Neuronal stem cell (in vitro differentiated cells): ENCODE measurements around the gene CNTNAP1. TPM values are rescaled to one million over a fixed set of nuclear protein-coding genes. Genes with fewer than 3 reads are reported as not detected.

Source experiments
- DNase-seq: peaks from one replicate; pipeline ENCODE4 v3.0.0-alpha.2; 2013; ENCODE audit warnings: low spot score
- H2AFZ ChIP-seq: one replicate; pipeline ENCODE4 v1.6.1; 2013; ENCODE audit warnings: mild to moderate bottlenecking, low read length, inconsistent platforms
- H2AK5ac ChIP-seq: 2 replicates; pipeline ENCODE4 v1.6.1; 2013; ENCODE audit warnings: low read depth, mild to moderate bottlenecking, inconsistent platforms, low read length, moderate library complexity, mixed read lengths
- H2BK120ac ChIP-seq: 2 replicates; pipeline ENCODE4 v1.6.1; 2013; ENCODE audit warnings: low read depth, mild to moderate bottlenecking, inconsistent platforms, low read length, moderate library complexity, mixed read lengths
- H2BK12ac ChIP-seq: one replicate; pipeline ENCODE4 v1.6.1; 2013; ENCODE audit warnings: low read length, inconsistent platforms
- H2BK15ac ChIP-seq: 2 replicates; pipeline ENCODE4 v1.6.1; 2013; ENCODE audit warnings: mild to moderate bottlenecking, low read length, inconsistent platforms, mixed read lengths
- H2BK5ac ChIP-seq: one replicate; pipeline ENCODE4 v1.6.1; 2013; ENCODE audit warnings: inconsistent platforms, mild to moderate bottlenecking, low read length, moderate library complexity
- H3K14ac ChIP-seq: one replicate; pipeline ENCODE4 v1.6.1; 2013; ENCODE audit warnings: low read length, inconsistent platforms
- H3K18ac ChIP-seq: 2 replicates; pipeline ENCODE4 v1.6.1; 2013; ENCODE audit warnings: low read length, inconsistent platforms
- H3K23ac ChIP-seq: 2 replicates; pipeline ENCODE4 v1.6.1; 2013; ENCODE audit warnings: low read depth, mild to moderate bottlenecking, mixed read lengths, low read length, inconsistent platforms; ENCODE audit not compliant: poor library complexity
- H3K27ac ChIP-seq: replicated peaks from 3 replicates; pipeline ENCODE4 v1.5.1; 2013; ENCODE audit warnings: low read length, inconsistent platforms
- H3K27me3 ChIP-seq, 3 experiments: 2 replicates each; pipeline ENCODE4 v1.6.1; 2013; ENCODE audit warnings: low read length in 3 of 3, mild to moderate bottlenecking in 2 of 3, inconsistent platforms in 1 of 3, low read depth in 1 of 3, mixed read lengths in 1 of 3, moderate library complexity in 1 of 3; ENCODE audit not compliant: control insufficient read depth in 3 of 3, insufficient read depth in 3 of 3
- H3K36me3 ChIP-seq, 2 donors: replicated peaks in 1 of 2; 2 replicates each; pipeline ENCODE4 v1.6.1; 2013; ENCODE audit warnings: low read length in 2 of 2; ENCODE audit not compliant: control insufficient read depth in 2 of 2, insufficient read depth in 2 of 2
- H3K4ac ChIP-seq: 2 replicates; pipeline ENCODE4 v1.6.1; 2013; ENCODE audit warnings: inconsistent platforms, mild to moderate bottlenecking, low read length, moderate library complexity
- H3K4me1 ChIP-seq, 2 donors: 1 replicate in 1 of 2; 2 replicates in 1 of 2; pipeline ENCODE4 v1.6.1; 2013; ENCODE audit warnings: low read length in 2 of 2, low read depth in 1 of 2; ENCODE audit not compliant: control insufficient read depth in 2 of 2, insufficient read depth in 1 of 2
- H3K4me2 ChIP-seq: one replicate; pipeline ENCODE4 v1.6.1; 2013; ENCODE audit warnings: mild to moderate bottlenecking, low read length, inconsistent platforms; ENCODE audit not compliant: insufficient read depth, poor library complexity, severe bottlenecking
- H3K4me3 ChIP-seq, 2 donors: 2 replicates each; pipeline ENCODE4 v1.5.1; 2013; ENCODE audit warnings: low read length in 2 of 2, mild to moderate bottlenecking in 2 of 2, inconsistent platforms in 1 of 2, moderate library complexity in 1 of 2
- H3K79me1 ChIP-seq: one replicate; pipeline ENCODE4 v1.6.1; 2013; ENCODE audit warnings: low read depth, mild to moderate bottlenecking, inconsistent platforms, low read length, moderate library complexity
- H3K9ac ChIP-seq: one replicate; pipeline ENCODE4 v1.6.1; 2013; ENCODE audit warnings: mild to moderate bottlenecking, low read depth, low read length, inconsistent platforms; ENCODE audit not compliant: poor library complexity
- H3K9me3 ChIP-seq, 2 donors: replicated peaks in 1 of 2; 2 replicates each; pipeline versions ENCODE3 to v1.6.1; 2013; ENCODE audit warnings: low read length in 2 of 2, mild to moderate bottlenecking in 2 of 2, inconsistent platforms in 1 of 2, low read depth in 1 of 2, mixed read lengths in 1 of 2, moderate library complexity in 1 of 2; ENCODE audit not compliant: control insufficient read depth in 2 of 2, insufficient read depth in 1 of 2
- H4K8ac ChIP-seq: one replicate; pipeline ENCODE4 v1.6.1; 2013; ENCODE audit warnings: low read depth, mild to moderate bottlenecking, inconsistent platforms, low read length, moderate library complexity
- H4K91ac ChIP-seq: one replicate; pipeline ENCODE4 v1.6.1; 2013; ENCODE audit warnings: low read length, low read depth, mild to moderate bottlenecking, inconsistent platforms; ENCODE audit not compliant: poor library complexity
- WGBS, 2 donors: extraction: QIAGEN DNeasy Blood & Tissue Kit; methylation state at CpG; one replicate each; pipeline ENCODE4 v1.1.7; 2013; ENCODE audit warnings: missing lambda C conversion rate in 2 of 2, mixed read lengths in 1 of 2; ENCODE audit not compliant: insufficient read length in 2 of 2, insufficient replicate concordance in 1 of 2; ENCODE audit errors: extremely low coverage in 2 of 2; 5-methylcytosine and 5-hydroxymethylcytosine counted together
- polyA plus RNA-seq, 2 experiments: library from polyadenylated mRNA; stranded (reverse); fragments of 200-250 nt; gene quantifications; one replicate each; pipeline ENCODE4 v1.2.3, GENCODE V29; 2013

The CNTNAP1 gene
- polyA plus RNA-seq (2013, experiment 1 of 2): 6.1 TPM
- 5.9 TPM for polyA plus RNA-seq (2013, experiment 2 of 2)

GRCh38 chr17:42681976-42682721, at the start of gene CNTNAP1:
Gene CNTNAP1, plus strand, starts transcription at chr17:42682531. Its CDS starts 299 bp downstream, at chr17:42682830.
- peak within 1 kb of the TSS; percentile 80 to 85 for H3K4me3 ChIP-seq
- H3K36me3 ChIP-seq: peaks cover 14 to 32% of the 10 kb centered on the region in 2 donors
- peak within 1 kb of the TSS; percentile 85 for H3K9ac ChIP-seq
- peak within 1 kb of the TSS; percentile 100 for H2BK15ac ChIP-seq
- no peak within 1 kb of the TSS for H4K8ac ChIP-seq
- H3K4me2 ChIP-seq: peak within 1 kb of the TSS; percentile 92
- H4K91ac ChIP-seq: no peak within 1 kb of the TSS
- 100% methylated on average over 1 of the region's 22 CpGs; no CpG with 5 or more reads in 1 of the 2 donors for WGBS, 2 donors
- DNase-seq: peak; percentile 66
- peak within 1 kb of the TSS; percentile 96 for H2BK120ac ChIP-seq
- H2AK5ac ChIP-seq: peak within 1 kb of the TSS; percentile 91
- H2BK12ac ChIP-seq: peak within 1 kb of the TSS; percentile 60
- H3K4me1 ChIP-seq: peaks cover 21 to 29% of the 10 kb centered on the region in 2 donors
- peak within 1 kb of the TSS; percentile 44 for H3K23ac ChIP-seq
- peak within 1 kb of the TSS; percentile 99 for H3K18ac ChIP-seq
- H3K79me1 ChIP-seq: peaks cover 1% of the 10 kb centered on the region
- H3K27ac ChIP-seq: peak within 1 kb of the TSS; percentile 79
- no peak within 1 kb of the TSS for H3K4ac ChIP-seq
- H3K14ac ChIP-seq: peak within 1 kb of the TSS; percentile 92
- H3K9me3 ChIP-seq: no peaks in the 10 kb centered on the region
- peaks cover 0 to 6% (median 0%) of the 10 kb centered on the region in 3 experiments for H3K27me3 ChIP-seq
- peak within 1 kb of the TSS; percentile 94 for H2BK5ac ChIP-seq
- H2AFZ ChIP-seq: peak within 1 kb of the TSS; percentile 95

DNA sequence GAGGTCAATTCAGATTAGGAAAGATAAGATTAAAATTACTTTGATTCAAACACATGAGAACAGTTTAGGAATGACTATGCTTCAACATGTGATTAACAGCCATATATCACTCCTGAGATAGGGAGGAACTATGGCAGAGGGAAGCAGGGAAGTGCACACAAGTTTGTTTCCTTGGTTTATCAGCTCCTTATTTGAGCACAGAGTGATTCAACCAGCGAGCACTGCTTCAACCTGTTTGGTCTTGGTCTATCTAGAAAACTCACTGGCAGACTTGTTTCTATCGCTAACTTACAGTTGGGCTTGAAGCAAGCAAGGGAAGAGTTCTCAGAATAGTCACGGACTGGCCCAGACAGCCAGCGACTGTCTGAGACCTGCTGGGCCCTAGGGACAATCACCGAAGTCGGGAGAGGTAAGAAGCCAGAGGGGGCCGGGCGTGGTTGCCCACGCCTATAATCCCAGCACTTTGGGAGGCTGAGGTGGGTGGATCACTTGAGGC, 49.3 kb upstream of the CNTNAP1 start:
- Histone ChIP-seq H2BK120ac (no peak overlapping the region), H2BK15ac (no peak overlapping the region), H3K18ac (no peak overlapping the region), H2AFZ (no peak overlapping the region), H3K9ac (no peak overlapping the region), H3K9me3 (no peaks in the 10 kb centered on the region), H3K4ac (no peak overlapping the region), H3K27me3 (no peaks in the 10 kb centered on the region), H3K4me1 (no peaks in the 10 kb centered on the region), H3K79me1 (no peaks in the 10 kb centered on the region), H4K8ac (no peak overlapping the region), H2AK5ac (no peak overlapping the region), H3K4me3 (no peak overlapping the region), H3K14ac (no peak overlapping the region), H3K36me3 (no peaks in the 10 kb centered on the region), H4K91ac (no peak overlapping the region), H3K4me2 (no peak overlapping the region), H3K23ac (no peak overlapping the region), H2BK12ac (no peak overlapping the region), H3K27ac (no peak overlapping the region), H2BK5ac (no peak overlapping the region)
- DNase-seq: no peak
- WGBS, 2 donors: no CpG with 5 or more reads among the region's 9 CpGs

DNA sequence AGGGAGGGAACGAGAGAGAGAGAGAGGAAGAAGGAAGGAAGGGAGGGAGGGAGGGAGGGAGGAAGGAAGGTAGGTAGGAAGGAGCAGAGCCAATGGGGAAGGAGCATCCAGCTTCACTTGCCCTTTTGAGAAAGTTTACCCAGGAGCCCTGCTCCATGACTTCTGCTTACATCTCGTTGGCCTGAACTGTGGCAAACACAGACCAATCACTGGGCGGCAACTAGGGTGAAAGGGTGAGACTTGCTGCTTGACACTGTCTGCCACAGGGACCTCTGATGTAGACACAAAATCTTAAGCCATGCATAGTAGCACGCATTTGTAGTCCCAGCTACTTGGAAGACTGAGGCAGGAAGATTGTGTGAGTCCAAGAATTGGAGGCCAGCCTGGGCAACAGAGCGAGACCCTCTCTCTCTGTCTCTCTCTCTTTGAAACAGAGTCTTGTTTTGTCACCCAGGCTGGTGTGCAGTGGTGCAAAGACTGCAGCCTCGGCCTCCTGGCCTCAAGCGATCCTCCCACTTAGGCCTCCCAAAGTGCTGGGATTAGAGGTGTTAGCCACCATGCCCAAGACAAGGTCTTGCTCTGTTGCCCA, 42.7 kb upstream of the CNTNAP1 start:
- no peak overlapping the region for H2AFZ ChIP-seq
- DNase-seq: no peak
- H3K79me1 ChIP-seq: no peaks in the 10 kb centered on the region
- no peak overlapping the region for H3K23ac ChIP-seq
- no peak overlapping the region for H3K27ac ChIP-seq
- H4K8ac ChIP-seq: no peak overlapping the region
- H3K4me1 ChIP-seq: peaks cover 0 to 3% of the 10 kb centered on the region in 2 donors
- no peak overlapping the region for H2BK15ac ChIP-seq
- H3K4ac ChIP-seq: no peak overlapping the region
- WGBS, 2 donors: no CpG with 5 or more reads among the region's 7 CpGs
- peaks cover 0 to 5% (median 0%) of the 10 kb centered on the region in 3 experiments for H3K27me3 ChIP-seq
- H3K14ac ChIP-seq: no peak overlapping the region
- no peak overlapping the region for H4K91ac ChIP-seq
- H3K4me2 ChIP-seq: no peak overlapping the region
- H3K4me3 ChIP-seq: no peak overlapping the region
- H3K9me3 ChIP-seq: no peaks in the 10 kb centered on the region
- no peak overlapping the region for H2BK12ac ChIP-seq
- no peak overlapping the region for H2BK5ac ChIP-seq
- no peak overlapping the region for H2AK5ac ChIP-seq
- no peaks in the 10 kb centered on the region for H3K36me3 ChIP-seq
- no peak overlapping the region for H2BK120ac ChIP-seq
- no peak overlapping the region for H3K9ac ChIP-seq
- H3K18ac ChIP-seq: no peak overlapping the region

GRCh38 chr17:42640121-42640520, 42.2 kb upstream of the CNTNAP1 start:
- Histone ChIP-seq H4K8ac (no peak overlapping the region), H3K18ac (no peak overlapping the region), H3K23ac (no peak overlapping the region), H2AK5ac (no peak overlapping the region), H3K9ac (no peak overlapping the region), H2BK120ac (no peak overlapping the region), H4K91ac (no peak overlapping the region), H2BK5ac (no peak overlapping the region), H3K27me3 (peaks cover 0 to 5% (median 0%) of the 10 kb centered on the region in 3 experiments), H2BK12ac (no peak overlapping the region), H3K36me3 (no peaks in the 10 kb centered on the region), H3K4me1 (peaks cover 0 to 3% of the 10 kb centered on the region in 2 donors), H3K4me3 (no peak overlapping the region), H2AFZ (no peak overlapping the region), H3K4me2 (no peak overlapping the region), H3K4ac (no peak overlapping the region), H3K14ac (no peak overlapping the region), H3K79me1 (no peaks in the 10 kb centered on the region), H2BK15ac (no peak overlapping the region), H3K9me3 (no peaks in the 10 kb centered on the region), H3K27ac (no peak overlapping the region)
- DNase-seq: no peak
- no CpG with 5 or more reads among the region's 4 CpGs for WGBS, 2 donors
